Measurements from ENCODE around the gene LYRM1.

LYRM1 gene

DNA sequence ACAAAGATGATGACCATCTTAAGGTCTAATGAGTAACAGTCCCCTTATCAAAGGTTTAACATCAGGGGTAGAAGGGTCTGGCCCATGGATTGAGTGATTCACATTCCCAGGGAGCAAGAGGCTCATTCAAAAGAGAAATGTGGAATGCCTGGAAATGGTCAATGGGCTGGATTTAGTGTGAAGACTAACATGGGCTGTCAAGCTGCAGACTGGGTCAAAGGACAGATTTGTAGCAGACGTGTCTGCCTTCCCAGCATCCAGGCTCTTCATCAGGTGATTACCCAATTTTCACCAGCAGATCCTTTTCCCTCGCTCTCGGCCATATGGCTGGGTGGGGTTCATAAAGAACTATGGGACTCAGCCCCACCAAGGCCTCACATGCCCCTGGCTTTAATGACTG is 27.2 kb upstream of the LYRM1 start:
- no peak for DNase-seq

DNA sequence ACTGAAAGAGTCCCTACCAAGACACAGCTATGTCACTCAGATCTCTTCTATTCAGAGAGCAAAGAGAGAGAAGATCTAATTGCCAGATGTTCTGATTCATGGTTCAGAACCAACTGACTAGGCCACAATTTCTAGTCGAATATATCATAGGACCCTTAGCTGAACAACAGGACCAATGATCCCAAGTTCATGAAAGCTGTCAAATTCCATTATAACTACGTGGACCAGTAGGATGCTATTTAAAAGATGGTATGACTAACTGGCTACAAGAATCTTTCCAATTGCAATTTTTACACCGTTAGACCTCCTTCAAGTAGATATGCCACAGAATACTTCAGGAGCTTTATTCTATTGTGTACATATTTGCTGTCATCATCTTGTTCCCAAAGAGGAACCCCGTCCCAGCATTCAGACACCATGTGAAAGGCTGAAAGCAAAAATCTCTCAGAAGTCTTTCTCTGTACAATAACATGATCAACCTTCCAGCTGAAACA is 26.4 kb upstream of the LYRM1 start:
- DNase-seq = no peak

DNA sequence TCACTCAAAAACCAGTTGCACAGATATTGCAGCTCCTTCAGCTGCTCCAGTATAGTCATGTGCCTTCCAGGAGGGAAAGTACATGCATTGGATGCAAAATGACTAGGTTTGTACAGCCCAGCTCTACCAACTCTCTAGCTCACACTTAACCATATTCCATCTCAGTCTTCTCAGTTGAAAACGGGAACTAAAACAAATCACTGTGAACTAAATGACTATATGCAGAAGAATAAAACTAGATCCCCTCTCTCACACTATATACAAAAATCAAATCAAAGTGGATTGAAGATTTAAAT is 25.3 kb upstream of the LYRM1 start:
- no peak for DNase-seq

DNA sequence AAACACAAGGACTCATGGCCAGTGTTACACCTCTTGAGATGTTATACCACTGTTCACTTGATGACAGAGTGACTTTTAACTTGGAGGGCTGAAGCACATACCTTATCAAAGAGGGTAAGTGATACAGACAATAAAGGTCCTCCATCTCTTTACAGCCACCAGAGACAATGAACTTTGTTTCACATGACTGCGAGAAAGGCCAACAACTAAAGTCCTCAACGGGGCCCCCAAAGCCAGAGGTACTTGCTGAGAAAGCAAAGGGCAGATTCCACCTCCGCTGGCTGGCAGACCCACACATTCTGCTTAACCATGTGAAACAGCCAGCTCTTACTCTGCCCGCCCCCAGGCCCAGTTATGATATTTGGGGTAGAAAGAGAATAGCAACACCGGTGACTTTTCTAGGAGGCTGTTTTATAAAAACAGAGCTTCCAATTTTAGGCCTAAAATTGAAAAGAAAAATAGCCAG is 21.9 kb upstream of the LYRM1 start:
- no peak for DNase-seq

DNA sequence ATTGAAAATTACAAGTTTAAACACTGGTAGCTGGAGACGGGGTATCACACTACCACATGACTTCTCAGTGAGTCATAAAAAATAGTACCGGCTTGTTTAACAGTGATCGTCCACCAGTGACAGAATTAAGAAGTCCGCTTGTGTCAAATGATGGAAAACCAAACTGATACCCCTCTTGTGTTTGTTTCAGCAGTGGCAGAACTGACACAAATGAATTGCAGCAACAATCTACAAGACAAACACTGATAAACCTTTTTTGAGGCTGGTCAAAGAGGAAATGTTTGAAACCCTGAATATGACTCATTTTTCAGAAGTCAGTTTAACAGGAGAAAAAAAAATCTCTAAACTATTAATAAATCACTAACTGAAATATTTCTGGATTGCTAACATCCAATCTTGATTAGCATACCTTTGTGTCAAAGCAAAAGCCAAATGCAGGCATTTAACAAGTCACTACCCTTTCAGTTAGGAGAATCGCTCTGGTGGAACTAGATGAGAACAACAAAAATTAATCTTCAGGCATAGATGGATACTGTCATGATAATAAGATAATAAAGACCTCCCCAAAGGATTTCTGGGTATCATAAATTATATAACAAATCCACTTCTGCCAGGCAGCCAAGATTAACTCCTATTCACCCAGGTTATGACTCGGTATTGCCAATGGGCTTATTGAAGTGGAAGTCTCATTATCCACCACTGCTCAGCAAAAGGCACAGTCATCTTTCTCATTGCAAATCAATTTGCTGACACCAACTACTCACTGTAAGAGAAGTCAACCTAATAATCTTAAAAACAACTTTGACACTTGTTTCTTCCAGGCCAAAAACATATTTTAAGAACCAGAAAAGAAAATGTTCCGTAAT is 21.2 kb upstream of the LYRM1 start:
- no peak for DNase-seq

DNA sequence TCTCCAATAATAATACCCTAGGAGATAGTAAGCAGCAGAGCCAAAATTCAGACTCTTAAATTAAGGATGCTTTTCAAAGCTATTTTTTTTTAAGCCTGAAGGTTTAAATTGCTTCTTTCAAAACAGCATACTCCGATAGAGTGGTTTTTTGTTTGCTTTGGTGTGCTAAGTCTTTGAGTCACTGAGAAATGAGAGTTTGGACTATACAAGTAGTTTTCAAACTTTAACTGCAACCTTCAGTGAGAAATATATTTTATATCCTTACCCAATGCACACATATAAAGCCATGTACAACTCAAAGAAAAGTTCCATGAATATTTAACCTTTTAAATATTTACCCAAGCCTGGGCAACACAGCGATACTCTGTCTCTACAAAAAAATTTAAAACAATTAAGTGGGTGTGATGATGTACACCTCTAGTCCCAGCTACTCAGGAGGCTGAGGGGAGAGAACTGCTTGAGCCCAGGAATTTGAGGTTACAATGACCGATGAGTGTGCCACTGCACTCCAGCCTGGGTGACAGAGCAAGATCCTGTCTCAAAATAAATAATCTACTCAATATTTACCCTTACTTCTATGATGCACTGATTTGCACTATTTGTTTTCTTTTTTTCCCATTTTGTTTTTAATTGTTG is 19.6 kb upstream of the LYRM1 start:
- no peak for DNase-seq

DNA sequence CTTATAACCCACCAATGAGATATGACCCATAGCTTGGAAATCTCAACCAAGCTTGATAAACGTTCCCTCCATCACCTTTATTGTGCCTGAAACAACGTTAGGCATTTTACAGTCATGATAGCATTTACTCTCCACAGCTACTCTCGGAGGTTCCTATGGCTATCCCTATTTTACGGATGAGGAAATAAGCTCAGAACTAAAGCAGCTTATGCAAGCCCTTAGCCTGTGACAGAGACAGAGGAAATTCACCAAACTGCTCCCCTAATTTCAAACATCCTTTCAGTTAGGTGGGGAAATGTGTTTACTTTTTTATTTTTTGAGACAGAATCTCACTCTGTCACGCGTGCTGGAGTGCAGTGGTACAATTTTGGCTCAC is 19.1 kb upstream of the LYRM1 start:
- no peak for DNase-seq

DNA sequence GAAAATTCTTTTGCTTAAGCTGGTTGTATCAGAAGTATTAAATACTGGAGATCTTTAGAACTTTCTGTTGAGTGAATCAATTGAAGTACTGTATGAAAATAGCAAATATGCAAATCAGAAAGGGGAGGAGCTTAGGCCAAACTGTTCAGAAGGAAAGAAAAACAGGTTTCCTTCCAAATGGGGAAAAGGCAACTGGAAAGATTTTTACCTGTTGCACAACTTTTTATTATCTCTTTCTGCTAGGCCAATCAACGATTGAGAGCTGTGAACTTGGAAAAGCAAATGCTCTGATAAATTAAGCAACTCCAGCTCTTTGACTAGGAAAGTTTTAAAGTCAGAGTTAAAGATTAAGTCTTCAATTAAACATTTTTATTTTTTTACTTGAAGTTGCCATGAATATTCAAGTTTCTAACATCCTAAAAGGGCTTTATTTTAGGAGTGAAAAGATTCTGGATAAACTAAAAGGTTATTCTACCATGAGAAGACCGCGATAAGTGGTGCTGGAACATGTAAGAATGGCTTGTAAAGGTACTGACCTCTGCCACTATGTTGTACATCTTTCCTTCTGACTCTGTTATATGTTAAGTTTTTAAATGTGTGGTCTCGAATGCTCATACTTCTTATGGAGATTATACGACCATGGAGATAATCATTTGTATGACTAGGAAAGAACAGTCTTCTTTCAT is 16.9 kb upstream of the LYRM1 start:
- no peak for DNase-seq

DNA sequence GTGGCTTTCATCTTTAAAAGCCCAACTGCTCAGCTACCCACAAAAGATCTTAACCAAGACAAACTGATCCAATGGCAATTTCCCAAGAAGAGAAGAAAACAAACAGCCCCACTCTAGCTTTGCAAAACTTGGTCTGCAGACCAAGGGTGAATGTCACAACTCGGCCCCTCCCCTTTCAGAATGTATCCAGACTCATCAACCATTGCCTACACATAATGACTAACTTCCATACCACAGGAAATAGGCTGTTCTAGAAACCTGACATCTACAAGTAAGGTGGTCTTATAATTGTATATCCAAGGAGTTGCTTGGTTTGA is 16.4 kb upstream of the LYRM1 start:
- no peak for DNase-seq

DNA sequence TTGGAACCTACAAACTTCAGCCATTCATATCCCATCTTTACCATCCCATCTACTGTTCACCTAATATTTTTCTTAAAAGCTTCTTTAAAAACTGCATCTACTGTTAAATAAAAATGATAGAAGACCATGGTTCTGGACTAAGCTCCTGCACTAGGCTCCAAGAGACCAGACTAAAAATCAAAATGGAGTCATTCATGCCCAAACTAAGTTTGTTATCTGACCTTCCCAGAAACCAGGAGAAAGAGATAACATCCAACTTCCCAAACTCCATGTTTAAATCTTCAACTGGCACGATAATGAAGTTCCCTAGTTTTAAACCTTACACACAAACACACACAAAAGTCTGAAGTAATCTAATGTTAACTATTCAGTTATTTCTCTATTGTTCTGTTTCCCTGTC is 14.3 kb upstream of the LYRM1 start:
- DNase-seq = no peak

DNA sequence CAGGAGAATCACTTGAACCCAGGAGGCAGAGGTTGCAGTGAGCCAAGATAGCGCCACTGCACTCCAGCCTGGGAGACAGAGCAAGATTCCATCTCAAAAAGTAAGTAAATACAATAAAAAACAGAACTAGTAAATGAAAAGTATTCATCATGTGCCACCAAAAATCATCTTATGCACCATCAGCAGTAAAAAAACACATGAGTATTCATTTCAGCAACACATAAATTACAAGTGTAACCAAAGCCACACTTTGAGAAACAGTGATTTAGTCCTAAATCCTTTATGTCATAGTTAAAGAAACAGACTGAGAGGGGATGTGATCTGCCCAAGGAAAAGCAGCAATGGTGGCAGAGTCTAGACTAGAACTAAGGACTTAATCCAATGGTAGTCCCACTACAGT is 13.4 kb upstream of the LYRM1 start:
- DNase-seq = no peak

DNA sequence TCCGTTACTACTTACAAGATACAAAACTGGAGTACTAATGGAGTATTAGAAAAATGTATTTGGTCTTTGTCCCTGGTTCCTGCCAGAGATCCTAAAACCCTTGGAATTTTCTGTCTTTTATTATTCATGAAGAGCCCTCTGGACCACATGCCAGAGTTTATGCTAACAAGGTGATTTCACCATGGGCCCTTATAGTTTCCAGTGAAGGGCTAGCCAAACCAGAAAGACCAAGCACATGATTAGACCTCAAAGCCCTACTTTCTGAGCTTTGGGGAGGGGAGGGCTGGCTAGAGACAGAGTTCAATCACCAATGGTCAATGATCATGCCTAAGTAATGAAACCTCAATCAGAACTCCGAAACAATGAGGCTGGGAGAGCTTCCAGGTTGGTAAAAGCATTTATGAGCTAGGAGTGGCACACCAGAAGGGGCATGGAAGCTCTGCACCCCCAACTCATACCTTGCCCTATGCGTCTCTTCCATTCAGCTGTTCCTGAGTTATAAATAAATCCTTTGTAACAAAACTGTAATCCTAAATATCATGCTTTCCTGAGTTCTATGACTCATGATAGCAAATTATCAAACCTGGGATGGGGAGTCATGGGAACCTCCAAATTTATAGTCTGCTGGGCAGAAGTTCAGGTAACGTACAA is 10.8 kb upstream of the LYRM1 start:
- no peak for DNase-seq

DNA sequence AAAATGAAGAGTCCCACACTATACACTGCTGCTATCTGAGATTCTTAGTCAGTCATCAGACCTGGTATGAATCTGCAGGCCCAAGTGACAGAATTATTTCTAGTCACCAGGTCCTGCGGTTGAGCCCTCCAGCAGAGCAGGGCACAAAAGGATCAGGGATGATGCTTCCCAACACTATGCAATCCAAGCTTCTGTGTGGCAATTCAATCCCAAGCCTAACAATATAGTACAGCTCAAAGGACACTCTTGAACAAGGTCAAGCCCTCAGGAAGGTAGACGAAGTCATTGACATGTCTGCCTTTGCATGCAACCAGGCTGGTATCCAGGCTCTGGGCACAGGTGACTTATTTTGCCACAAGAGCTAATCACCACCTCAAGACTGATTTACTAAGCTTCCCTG is 6.2 kb upstream of the LYRM1 start:
- DNase-seq = no peak

DNA sequence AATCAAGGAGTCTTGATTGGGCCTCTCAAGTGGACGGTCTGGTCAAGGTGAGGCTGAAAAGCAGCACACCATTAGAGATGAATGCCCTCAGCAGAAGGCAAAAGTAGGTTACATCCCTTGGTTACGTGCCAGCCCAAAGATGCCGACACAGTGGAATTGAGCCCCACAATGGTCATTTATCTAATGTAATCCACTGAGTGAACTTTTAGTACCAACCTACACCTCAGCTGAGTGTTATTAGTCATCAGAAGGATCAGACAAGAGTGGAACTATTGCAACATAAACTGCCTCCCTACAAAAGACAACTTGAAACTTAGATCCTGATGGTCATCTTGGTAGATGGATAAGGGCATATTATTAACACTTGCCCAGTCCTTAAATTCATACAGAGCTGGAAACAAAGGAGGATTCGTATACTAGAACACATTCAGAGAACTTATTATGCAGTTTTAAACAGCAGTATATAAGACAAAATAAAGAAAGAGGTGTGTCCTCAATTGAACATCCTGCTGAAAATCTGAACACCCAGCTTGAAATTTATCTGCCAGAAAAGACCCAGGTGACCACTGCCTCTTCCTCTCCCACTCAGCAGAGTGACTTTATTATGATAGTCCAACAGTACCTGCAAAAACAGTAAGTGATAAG is 3.2 kb upstream of the LYRM1 start:
- DNase-seq = no peak

DNA sequence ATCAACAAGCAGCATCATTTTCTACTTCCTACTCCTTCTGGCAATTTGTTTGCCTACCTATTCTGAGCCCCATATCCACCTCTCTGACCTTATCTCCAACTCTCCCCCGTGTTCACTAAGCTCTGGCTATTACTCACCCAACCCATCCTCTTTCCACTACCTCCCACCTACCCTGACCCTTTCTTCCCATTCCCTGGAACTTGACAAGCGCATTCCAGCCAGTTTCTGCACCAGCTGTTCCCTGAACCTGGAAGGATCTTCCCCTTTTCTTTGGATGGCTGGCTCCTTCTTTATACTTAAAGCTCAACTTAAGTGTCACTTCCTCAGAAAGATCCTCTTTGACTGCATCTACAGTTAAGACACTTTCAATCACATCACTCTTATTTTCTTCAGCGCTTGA is 2.6 kb upstream of the LYRM1 start:
- DNase-seq = no peak

DNA sequence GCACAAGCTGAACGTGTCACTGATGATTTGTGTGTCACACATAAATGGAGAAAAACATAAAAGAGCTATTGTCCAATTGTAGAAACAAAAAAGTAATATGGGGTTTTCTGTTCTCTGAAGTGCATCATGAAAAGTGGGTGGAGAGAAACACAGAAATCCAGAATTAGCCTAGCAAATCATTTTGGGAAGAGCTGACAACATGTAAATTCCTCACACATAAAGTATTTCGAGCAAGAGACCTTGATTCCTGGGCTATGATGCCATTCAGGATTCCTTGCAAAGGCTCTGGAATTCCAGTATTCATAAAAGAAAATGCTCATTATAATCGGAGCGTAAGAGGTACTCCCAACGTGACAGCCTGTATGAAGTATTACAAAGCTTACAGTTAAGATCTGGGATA is 1.5 kb upstream of the LYRM1 start:
- DNase-seq = no peak

DNA sequence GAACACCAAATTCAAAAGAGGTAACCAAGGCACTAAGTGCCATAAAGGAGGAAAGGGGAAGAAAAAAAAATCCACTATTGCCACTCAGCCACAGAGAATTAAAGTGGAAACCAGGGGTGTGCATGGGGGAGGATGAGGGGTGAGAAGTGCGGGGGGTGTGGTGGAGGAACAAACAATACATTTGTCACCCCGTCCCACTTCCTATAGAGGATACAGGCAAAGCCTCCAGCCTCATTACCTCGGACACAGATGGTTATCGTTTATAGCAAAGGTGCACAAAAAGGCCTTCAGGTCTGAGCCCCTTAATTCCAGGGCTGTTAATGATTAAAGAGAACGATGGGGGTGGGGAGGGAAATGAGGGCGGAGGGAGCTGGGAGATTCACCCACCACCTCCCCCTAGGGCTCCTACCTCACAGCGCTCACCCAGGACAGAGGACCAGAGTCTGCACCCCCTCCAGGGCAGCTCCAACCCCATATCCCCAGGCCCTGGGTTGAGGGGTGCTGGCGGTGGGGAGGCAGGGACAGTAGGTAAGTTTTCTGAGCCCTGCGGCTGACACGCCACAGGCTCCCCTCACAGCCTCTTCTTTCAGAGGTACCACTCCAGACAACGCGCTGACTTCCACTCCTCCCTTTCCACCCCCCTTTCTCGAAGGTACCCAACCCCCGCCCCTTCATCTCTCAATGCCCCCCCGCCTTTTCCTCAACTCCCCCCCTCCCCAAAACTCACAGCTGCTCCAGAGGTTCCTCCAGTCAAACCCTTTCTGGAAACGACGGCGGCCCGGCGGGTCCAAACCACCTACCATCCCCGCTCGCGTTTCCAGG is 883 bp upstream of the LYRM1 start:
- DNase-seq = no peak

DNA sequence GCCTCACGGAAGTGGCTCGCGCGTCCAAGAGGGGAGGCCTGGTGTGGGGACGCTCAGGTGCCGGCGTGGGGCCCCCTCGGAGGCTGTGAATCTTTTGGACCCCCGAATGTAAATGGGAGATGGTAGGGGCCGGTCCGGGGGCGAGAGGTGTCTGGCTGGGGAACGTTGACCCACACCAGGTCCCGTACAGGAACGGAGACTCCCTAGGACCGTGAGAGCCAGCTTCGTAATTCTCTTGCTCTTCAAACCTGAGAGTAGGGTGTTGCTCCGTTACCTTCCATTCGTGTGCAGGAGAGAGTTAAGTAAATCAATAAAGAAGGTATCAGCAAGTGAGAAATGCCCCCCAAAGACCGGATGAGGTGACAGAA is 481 bp downstream of the LYRM1 start:
- no peak for DNase-seq

DNA sequence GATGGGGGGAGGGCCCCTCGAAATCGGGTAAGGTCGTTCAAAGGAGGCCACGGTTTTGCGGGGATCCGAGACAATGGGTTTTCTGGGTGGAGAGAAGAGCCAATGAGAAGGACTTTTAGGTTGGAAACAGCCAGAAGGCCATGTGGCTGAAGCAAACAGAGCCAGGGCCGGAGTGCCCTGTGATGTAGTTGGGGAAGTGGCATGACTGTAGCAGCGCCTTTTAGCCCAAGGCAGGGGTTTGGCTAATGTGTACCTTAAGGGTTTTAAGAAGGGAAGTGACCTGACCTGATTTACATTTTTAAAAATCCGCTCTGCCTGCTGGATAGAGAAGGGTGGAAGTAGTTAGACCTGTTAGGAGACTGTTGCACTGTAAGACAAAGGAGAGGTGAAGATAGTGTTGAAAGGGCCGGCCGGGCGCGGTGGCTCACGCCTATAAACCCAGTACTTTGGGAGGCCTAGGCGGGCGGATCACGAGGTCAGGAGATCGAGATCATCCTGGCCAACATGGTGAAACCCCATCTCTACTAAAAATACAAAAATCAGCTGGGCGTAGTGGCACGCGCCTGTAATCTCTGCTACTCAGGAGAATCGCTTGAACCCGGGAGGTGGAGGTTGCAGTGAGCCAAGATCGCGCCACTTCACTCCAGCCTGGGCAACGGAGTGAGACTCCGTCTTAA is 1.0 kb downstream of the LYRM1 start:
- peak; percentile 25 for DNase-seq

DNA sequence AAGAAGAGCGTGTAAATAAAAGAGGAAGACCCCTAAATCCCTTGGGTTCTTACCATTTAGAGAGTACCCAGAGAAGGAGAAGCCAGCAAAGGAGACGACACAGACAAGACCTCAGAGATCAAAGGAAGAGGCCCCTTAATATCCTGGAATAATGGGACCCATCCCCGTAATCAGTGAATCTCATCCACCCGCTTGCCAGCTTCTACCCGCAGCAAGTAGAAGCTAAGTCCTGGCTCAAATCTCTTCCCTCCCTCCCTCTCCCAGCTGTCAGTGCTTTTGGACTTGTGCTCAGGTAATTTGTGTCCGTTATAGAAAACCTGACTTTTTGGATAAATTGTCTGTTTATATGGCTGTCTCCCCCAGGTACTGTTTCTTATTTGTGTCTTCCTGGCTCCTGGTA is 1.9 kb downstream of the LYRM1 start:
- no peak for DNase-seq

DNA sequence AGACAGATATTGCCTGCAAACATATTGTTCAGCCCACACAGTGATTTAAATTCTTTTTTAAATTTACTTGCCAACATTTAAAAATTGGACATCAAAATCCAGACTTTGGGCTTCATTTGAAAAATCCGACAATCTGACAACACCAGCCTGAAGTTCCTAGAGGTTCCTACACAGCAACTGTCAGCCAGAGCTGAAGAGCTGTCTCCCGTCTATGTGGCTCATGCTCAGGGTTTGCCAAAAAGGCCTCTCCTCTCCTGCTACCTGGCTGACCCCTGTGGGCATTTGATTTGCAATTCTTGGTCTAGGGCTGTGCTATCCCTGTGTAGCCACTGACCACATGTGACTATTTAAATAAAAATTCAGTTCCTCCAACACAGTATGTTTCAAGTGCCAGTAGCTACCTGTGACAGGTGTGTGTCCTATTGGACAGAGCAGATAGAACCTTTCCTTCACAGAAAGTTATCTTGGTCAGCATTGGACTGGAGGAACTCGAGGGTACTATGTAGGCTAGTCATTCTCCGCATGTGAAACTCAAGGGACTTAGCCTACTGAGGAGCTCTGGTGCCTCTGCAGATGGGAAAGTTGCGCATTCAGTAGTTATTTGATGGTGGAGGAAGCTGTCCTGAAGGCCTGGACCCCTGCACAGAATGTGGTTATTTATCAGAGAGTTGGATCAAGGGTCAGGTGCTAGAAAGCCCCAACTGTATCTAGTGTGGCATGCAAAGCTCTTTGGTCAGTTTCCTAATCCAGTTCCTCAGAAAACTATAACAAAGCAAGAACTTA is 2.7 kb downstream of the LYRM1 start:
- DNase-seq = no peak

Data from NCI-H2029 treated with DMSO at 0.1 percent for 48 hours (cell line).